Measurements from ENCODE around the gene EDNRA.

DNA sequence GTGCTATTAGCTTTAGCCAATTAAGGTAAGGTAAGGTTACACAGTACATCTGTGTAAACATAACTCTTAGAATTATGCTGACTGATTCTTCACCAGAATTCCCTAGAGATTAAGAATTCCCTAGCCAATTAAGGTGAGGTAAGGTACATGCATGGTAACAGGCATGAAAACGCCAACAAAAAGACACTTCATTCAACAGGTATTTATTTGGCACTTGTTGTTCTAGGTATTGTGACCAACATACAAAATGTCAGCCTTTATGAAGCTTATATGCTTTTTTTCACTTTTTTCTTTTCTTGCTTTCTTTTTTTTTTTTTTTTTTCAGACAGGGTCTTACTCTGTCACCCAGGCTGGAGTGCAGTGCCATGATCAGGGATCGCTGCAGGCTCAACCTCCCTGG is 47.2 kb downstream of the EDNRA start:
- TF ChIP-seq, protein P1, sequence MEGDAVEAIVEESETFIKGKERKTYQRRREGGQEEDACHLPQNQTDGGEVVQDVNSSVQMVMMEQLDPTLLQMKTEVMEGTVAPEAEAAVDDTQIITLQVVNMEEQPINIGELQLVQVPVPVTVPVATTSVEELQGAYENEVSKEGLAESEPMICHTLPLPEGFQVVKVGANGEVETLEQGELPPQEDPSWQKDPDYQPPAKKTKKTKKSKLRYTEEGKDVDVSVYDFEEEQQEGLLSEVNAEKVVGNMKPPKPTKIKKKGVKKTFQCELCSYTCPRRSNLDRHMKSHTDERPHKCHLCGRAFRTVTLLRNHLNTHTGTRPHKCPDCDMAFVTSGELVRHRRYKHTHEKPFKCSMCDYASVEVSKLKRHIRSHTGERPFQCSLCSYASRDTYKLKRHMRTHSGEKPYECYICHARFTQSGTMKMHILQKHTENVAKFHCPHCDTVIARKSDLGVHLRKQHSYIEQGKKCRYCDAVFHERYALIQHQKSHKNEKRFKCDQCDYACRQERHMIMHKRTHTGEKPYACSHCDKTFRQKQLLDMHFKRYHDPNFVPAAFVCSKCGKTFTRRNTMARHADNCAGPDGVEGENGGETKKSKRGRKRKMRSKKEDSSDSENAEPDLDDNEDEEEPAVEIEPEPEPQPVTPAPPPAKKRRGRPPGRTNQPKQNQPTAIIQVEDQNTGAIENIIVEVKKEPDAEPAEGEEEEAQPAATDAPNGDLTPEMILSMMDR (conservative IDR thresholded peaks at IDR 0.05) = no peak
- TF ChIP-seq EZH2 (IDR thresholded peaks at IDR 0.05; ENCODE audit: low read depth) = no peak
